GM13976 (cell line): ENCODE results near the gene RASGRF2.

Source experiments
- DNase-seq: peaks from one replicate; pipeline ENCODE4 v3.0.0; 2012; ENCODE audit warnings: low spot score
- CTCF ChIP-seq: IDR thresholded peaks from 2 replicates; pipeline ENCODE4 v1.5.1; 2012; ENCODE audit warnings: borderline replicate concordance, mild to moderate bottlenecking; ENCODE audit not compliant: insufficient read depth; ENCODE audit errors: extremely low read depth, missing control alignments, control extremely low read depth
- in situ Hi-C: fragments of 300-500 bp; cut with MboI; formaldehyde crosslinking; loops from one replicate; pipeline ENCODE4 v1.12.0; 2022; ENCODE audit warnings: low sequenced_read_pairs, mixed read lengths, inconsistent platforms; ENCODE audit not compliant: unreplicated experiment

Gene RASGRF2

GRCh38 chr5:81230416-81230815 lies 270.3 kb downstream of the RASGRF2 start:
- in situ Hi-C loops: no loop called here
- no peak for DNase-seq
- no peak for TF ChIP-seq CTCF

- no peak for DNase-seq
- in situ Hi-C loops: no loop called here
- no peak for TF ChIP-seq CTCF
These were observed 272.4 kb downstream of the RASGRF2 start for GRCh38 chr5:81232464-81233079.

GRCh38 chr5:81233080-81233634 lies 273.0 kb downstream of the RASGRF2 start, which contains the start of gene CKMT2:
Gene CKMT2, plus strand, starts transcription at chr5:81233322. Its CDS starts 17,811 bp downstream, at chr5:81251133.
- in situ Hi-C loops: no loop called here
- DNase-seq: no peak
- TF ChIP-seq CTCF: no peak

GRCh38 chr5:81234299-81234698 lies 274.1 kb downstream of the RASGRF2 start:
- in situ Hi-C loops: no loop called here
- no peak for TF ChIP-seq CTCF
- DNase-seq: no peak

- no peak for DNase-seq
- in situ Hi-C loops: no loop called here
- no peak for TF ChIP-seq CTCF
These were observed 274.6 kb downstream of the RASGRF2 start for GRCh38 chr5:81234801-81235200.

- no peak for DNase-seq
- in situ Hi-C loops: no loop called here
- TF ChIP-seq CTCF: no peak
These were observed 275.3 kb downstream of the RASGRF2 start for GRCh38 chr5:81235287-81236072.
